Left lung (tissue), 10 donors: ENCODE data around the gene HIVEP1. TPM values are rescaled to one million over a fixed set of nuclear protein-coding genes. Genes with fewer than 3 reads are reported as not detected.

Experiments used
- ATAC-seq: fragments of 200-7000 bp; cut with Tn5 transposase; one replicate; pipeline ENCODE4 v1.9.1; 2020; ENCODE audit warnings: moderate library complexity
- DNase-seq, 4 donors: peaks; one replicate each; pipeline ENCODE4 v3.0.0-alpha.2; 2013 to 2020
- H3K27ac ChIP-seq, 2 donors: fragments of 200-600 bp; sonication (generic) in 1 of 2; one replicate each; pipeline versions ENCODE4 v1.5.0 to v1.8.0; 2020 to 2021
- H3K27me3 ChIP-seq, 2 donors: fragments of 200-600 bp; sonication (generic) in 1 of 2; one replicate each; pipeline versions ENCODE4 v1.5.0 to v1.8.0; 2020 to 2021
- H3K36me3 ChIP-seq, 2 donors: fragments of 200-600 bp; sonication (generic) in 1 of 2; one replicate each; pipeline versions ENCODE4 v1.5.0 to v1.8.0; 2020 to 2021
- H3K4me1 ChIP-seq, 2 donors: fragments of 200-600 bp; one replicate each; pipeline ENCODE4 v1.8.0; 2021
- H3K4me3 ChIP-seq, 2 donors: fragments of 200-600 bp; sonication (generic) in 1 of 2; one replicate each; pipeline versions ENCODE4 v1.5.0 to v1.8.0; 2020 to 2021; ENCODE audit warnings: mild to moderate bottlenecking in 1 of 2
- H3K9me3 ChIP-seq, 2 donors: fragments of 200-600 bp; sonication (generic) in 1 of 2; one replicate each; pipeline versions ENCODE4 v1.5.0 to v1.8.0; 2020 to 2021
- intact Hi-C, 2 donors: fragments of 100-400 bp; cut with DNase I; formaldehyde crosslinking; loops; one replicate each; pipeline versions ENCODE4 v1.11.2 to v1.14.2; 2022
- polyA plus RNA-seq, 6 donors: library from polyadenylated mRNA; unstranded; fragments of 120-200 nt; gene quantifications; one replicate each; pipeline ENCODE4 v1.2.1, GENCODE V29; 2013; ENCODE audit not compliant: insufficient read length in 6 of 6
- total RNA-seq, 2 donors: library from RNA; stranded (reverse); fragmentation: NEBNext Ultra II Directional; extraction: Animal tissue kit (Norgen Biotek cat#: 25700); gene quantifications; one replicate each; pipeline ENCODE4 v1.2.1, GENCODE V29; 2021
- TF ChIP-seq, protein P1 (sequence below), 2 donors: fragments of 200-600 bp; sonication (generic) in 1 of 2; IDR thresholded peaks; one replicate each; pipeline versions ENCODE4 v1.5.0 to v1.8.0; 2021; ENCODE audit warnings: antibody characterized with exemption in 2 of 2
- donor health status: DM: no; HTN: yes; CAD: no.
- donor health status: DM: no; HTN: no; CAD: no.

HIVEP1 gene
- total and polyA plus RNA-seq, 8 donors = 24.1 to 35.9 (median 29.0) TPM

DNA sequence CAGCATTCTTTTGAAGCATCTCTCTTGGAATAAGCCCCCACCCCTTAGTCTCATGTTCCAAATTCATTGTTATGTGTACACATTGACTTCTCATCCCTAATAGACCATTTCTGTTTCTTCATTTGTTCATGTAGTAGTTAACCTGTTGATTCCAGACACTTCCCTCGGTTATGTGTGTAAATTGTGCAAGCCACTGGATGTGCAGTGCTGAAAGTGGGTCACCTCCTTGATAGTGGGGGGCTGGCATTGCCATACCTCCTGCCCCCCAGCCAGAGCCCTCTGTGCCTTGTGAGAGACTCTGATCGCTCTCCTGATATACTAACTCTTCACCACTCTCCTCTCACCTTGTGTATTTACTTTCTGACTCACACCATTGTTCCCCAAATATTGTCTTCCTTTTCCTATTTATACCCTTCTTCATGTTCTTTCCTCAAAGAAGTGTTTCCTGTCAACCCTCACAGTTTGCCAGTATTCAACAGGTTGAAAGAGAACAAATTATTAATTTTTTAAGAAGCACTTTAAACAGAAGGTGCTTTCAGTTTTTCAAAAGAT lies 59.0 kb downstream of the HIVEP1 start:
- H3K27ac ChIP-seq = no peak overlapping the region
- ATAC-seq (peak; percentile 56), DNase-seq (no peak)
- TF ChIP-seq, protein P1, sequence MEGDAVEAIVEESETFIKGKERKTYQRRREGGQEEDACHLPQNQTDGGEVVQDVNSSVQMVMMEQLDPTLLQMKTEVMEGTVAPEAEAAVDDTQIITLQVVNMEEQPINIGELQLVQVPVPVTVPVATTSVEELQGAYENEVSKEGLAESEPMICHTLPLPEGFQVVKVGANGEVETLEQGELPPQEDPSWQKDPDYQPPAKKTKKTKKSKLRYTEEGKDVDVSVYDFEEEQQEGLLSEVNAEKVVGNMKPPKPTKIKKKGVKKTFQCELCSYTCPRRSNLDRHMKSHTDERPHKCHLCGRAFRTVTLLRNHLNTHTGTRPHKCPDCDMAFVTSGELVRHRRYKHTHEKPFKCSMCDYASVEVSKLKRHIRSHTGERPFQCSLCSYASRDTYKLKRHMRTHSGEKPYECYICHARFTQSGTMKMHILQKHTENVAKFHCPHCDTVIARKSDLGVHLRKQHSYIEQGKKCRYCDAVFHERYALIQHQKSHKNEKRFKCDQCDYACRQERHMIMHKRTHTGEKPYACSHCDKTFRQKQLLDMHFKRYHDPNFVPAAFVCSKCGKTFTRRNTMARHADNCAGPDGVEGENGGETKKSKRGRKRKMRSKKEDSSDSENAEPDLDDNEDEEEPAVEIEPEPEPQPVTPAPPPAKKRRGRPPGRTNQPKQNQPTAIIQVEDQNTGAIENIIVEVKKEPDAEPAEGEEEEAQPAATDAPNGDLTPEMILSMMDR (IDR thresholded peaks at IDR 0.05) = no peak
- H3K27me3 ChIP-seq = no peaks in the 10 kb centered on the region
- H3K4me1 ChIP-seq = peaks cover 4 to 29% of the 10 kb centered on the region in 2 donors
- H3K9me3 ChIP-seq = no peaks in the 10 kb centered on the region
- intact Hi-C loops = no loop called here
- no peak overlapping the region for H3K4me3 ChIP-seq
- H3K36me3 ChIP-seq = no peaks in the 10 kb centered on the region

GRCh38 chr6:12075067-12075563 lies 63.0 kb downstream of the HIVEP1 start:
- TF ChIP-seq, protein P1 (IDR thresholded peaks at IDR 0.05) = peak; percentile 21 to 30
- Histone ChIP-seq H3K36me3 (no peaks in the 10 kb centered on the region), H3K9me3 (no peaks in the 10 kb centered on the region), H3K27ac (no peak overlapping the region), H3K4me1 (peaks cover 4 to 19% of the 10 kb centered on the region in 2 donors), H3K27me3 (no peaks in the 10 kb centered on the region), H3K4me3 (no peak overlapping the region)
- intact Hi-C loops = no loop called here
- DNase-seq (peak in 1 of 4 donors; percentile 20), ATAC-seq (peak; percentile 19)

DNA sequence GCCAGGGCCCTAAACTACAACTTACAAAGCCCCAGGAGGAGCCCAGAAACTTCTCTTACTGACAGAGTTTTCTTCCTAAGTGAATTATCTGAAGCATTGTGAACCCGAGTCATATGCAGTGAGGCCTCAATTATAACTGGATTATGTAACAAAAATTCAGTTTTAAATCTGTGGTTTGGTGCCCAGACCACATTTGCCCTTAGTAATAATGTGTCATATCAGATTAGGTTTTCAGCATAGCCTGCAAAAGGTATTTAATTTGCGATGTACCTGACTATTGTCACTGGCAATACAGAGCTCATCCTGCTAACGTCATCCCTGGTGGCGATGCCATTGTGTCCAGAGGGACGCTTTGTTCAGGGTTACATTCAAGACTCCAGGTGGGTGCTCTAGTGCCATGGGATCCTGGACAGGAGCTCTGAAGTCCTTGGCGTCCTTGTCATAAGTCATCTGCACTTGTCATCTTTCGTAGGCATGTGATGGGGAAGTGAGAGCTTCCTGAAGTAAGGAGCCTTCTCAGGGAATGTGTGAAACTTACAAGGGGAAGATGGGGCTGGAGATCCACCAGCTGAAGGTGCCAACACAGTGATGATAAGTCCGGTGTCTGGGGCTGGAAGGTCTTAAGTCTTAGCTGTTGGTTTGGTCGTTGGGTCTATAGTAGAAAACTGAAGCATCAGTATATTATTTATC lies 65.1 kb downstream of the HIVEP1 start:
- Histone ChIP-seq H3K4me1 (peaks cover 0 to 9% of the 10 kb centered on the region in 2 donors), H3K27me3 (no peaks in the 10 kb centered on the region), H3K9me3 (no peaks in the 10 kb centered on the region), H3K36me3 (no peaks in the 10 kb centered on the region), H3K27ac (no peak overlapping the region), H3K4me3 (no peak overlapping the region)
- DNase-seq = no peak
- no peak for ATAC-seq
- TF ChIP-seq, protein P1 (IDR thresholded peaks at IDR 0.05) = no peak
- intact Hi-C loops = no loop called here

GRCh38 chr6:12078014-12078413 lies 65.9 kb downstream of the HIVEP1 start:
- H3K36me3 ChIP-seq = no peaks in the 10 kb centered on the region
- no peaks in the 10 kb centered on the region for H3K9me3 ChIP-seq
- H3K27me3 ChIP-seq = no peaks in the 10 kb centered on the region
- peaks cover 0 to 8% of the 10 kb centered on the region in 2 donors for H3K4me1 ChIP-seq
- no peak overlapping the region for H3K4me3 ChIP-seq
- no peak for ATAC-seq
- TF ChIP-seq, protein P1 (IDR thresholded peaks at IDR 0.05) = no peak
- DNase-seq = no peak
- intact Hi-C loops = no loop called here
- no peak overlapping the region for H3K27ac ChIP-seq

GRCh38 chr6:12081771-12082170 lies 69.7 kb downstream of the HIVEP1 start:
- H3K4me1 ChIP-seq = peaks cover 0 to 16% of the 10 kb centered on the region in 2 donors
- no peaks in the 10 kb centered on the region for H3K9me3 ChIP-seq
- no peaks in the 10 kb centered on the region for H3K36me3 ChIP-seq
- no peak overlapping the region for H3K27ac ChIP-seq
- intact Hi-C loops = no loop called here
- no peak overlapping the region for H3K4me3 ChIP-seq
- TF ChIP-seq, protein P1 (IDR thresholded peaks at IDR 0.05) = no peak
- peak; percentile 13 for ATAC-seq
- DNase-seq = no peak
- no peaks in the 10 kb centered on the region for H3K27me3 ChIP-seq
